Activated CD8-positive, alpha-beta memory T cell treated with anti-CD3 and anti-CD28 coated beads for 36 hours (primary cell): ENCODE results near the gene EEF2K. TPM values are rescaled to one million over a fixed set of nuclear protein-coding genes. Genes with fewer than 3 reads are reported as not detected.

Source experiments
- CTCF ChIA-PET: fragments of 350-600 bp; sonication (Branson Sonifier 250); formaldehyde crosslinking; loops from one replicate; lab custom pipeline; 2021; ENCODE audit warnings: antibody characterized with exemption; lab: Charles Lee
- POLR2A ChIA-PET: fragments of 350-600 bp; sonication (Branson Sonifier 250); formaldehyde crosslinking; loops from one replicate; lab custom pipeline; 2021; ENCODE audit warnings: antibody characterized with exemption; lab: Charles Lee
- total RNA-seq, 2 experiments: library from RNA; stranded (reverse); gene quantifications; one replicate each; pipeline ENCODE4 v1.2.3, GENCODE V29; 2021

The EEF2K gene
- total RNA-seq, 2 experiments from 2014 or later = 29.7 to 31.0 TPM

DNA sequence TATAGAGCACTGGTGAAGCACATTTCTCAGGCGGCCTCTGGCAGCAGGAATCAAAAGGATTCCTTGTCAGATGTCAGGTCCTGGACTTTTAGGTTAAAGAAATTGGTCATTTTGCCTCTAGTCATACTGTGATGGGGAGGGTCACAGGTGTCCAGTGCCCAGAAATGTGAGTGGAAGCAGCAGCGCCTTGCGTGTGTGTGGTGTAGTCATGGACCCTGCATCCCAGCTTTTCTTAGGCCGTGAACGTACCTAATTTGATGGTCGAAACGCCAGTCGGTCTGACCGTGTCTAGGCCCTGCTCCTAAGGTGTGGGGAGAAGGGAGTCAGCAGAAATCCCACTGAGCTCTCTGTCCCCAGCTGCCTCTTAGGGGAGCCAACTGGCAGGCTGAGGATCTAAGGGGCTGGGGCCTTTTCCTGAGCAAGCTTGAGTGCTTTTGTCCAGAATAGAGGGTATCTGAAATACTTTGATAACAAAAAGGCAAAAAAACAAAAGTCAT lies 123.2 kb downstream of the EEF2K start:
- POLR2A ChIA-PET = interaction anchor here (0.5 to 0.7 kb wide), 2 partner anchors 50 to 310 kb away, joined by 3 read pairs; no protein-coding TSS in a partner anchor

DNA sequence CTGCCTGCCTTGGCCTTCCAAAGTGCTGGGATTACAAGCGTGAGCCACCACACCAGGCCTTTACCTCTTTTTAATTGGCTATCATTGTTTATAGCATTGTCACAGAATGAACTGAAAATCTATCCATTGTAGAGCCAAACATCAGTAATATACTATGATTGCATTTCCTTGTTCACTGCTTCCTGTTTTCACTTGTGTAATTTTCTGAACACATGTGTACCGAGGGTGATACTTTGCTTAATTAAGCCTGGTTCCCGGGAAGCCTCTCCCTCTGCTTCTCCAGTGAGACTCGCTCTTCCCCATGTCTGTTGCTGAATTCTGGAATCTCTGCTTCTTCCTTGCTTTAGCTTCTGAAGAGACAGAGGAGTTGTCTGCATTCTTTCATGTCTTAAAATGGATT lies 124.2 kb downstream of the EEF2K start:
- ChIA-PET POLR2A (interaction anchor here (0.7 kb wide), 1 partner anchor 10 kb away, joined by 11 read pairs; no protein-coding TSS in a partner anchor), CTCF (interaction anchor here (1.8 kb wide), 1 partner anchor 9 kb away, joined by 10 read pairs; no protein-coding TSS in a partner anchor)

More for the DNA sequence above, 123.2 kb downstream of the EEF2K start:
- CTCF ChIA-PET = interaction anchor here (1.8 kb wide), 1 partner anchor 8 kb away, joined by 10 read pairs; no protein-coding TSS in a partner anchor

DNA sequence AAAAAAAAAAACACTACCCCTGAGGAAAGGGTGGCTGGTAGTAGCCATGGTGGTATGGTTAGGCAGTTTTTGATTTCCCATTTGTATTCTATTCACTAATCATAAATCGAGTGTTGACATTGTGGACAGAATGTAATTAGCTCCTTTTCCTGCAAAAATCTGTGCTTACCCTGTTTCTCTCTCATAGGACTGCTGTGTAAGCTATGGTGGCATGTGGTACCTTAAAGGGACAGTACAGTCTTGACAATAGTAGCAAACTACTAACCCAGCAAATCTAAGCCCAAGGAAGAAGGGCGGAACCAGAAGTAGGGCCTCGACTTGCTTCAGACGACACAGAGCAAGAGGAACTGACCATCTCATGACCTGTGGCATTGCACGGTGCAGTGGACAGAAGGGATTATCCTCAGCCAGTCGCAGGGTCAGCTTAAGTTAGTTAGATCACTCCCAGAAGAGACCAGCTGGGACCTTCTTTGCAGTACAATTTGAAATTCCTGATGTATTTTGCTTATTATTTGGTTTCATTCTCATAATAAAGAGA lies 127.4 kb downstream of the EEF2K start:
- ChIA-PET POLR2A (interaction anchor here (1.1 kb wide), 1 partner anchor 9 kb away, joined by 4 read pairs; no protein-coding TSS in a partner anchor), CTCF (interaction anchor here (1.1 to 1.3 kb wide), 2 partner anchors 10 to 13 kb away, joined by 4 to 5 read pairs; no protein-coding TSS in a partner anchor)

DNA sequence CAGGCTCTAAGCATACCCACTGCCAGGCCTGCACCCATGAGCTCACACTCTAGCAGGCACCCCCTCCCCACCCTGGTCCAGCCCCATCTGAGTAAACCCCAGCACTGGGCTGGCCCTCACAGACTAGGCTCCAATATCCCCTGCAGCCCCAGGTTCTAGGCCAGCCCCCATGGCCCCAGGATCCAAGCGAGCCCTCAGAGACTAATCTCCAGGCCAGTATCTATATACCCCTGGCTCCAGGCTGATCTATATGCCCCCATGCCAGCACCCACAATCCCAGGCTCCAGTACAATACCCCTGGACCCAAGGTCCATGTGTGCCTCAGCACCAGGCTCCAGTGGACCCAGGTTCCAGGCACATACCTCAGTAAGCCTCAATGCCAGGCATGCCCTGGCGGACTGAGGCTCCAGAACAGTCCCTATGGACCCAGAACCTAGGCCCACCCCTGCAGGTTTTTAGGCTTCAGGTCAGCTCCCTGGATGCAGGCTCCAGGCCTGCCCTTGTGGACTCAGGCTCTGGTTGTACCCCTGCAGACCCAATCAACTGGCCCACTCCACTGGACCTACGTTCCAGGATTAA lies 129.7 kb downstream of the EEF2K start:
- CTCF ChIA-PET = interaction anchor here (0.7 kb wide), 1 partner anchor 19 kb away, joined by 3 read pairs; no protein-coding TSS in a partner anchor

DNA sequence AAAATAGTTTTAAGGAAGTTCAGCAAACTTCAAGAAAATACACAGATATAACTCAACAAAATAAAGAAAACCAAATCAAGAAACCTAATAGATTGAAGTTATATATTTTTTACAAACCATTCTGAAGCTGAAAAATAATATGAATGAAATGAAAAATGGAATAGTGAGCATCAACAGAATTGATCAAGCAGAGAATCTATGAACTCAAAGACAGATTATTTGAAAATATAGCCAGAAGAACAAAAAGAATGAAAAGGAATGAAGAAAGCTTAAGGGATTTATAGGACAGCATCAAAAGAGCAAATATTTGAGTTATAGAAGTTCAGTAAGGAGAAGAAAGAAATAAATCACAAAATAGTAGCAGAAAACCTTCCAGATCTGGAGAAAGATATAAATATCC lies 130.5 kb downstream of the EEF2K start:
- ChIA-PET POLR2A (no interaction called here), CTCF (no interaction called here)

More for the DNA sequence above, 129.7 kb downstream of the EEF2K start:
- POLR2A ChIA-PET = no interaction called here

DNA sequence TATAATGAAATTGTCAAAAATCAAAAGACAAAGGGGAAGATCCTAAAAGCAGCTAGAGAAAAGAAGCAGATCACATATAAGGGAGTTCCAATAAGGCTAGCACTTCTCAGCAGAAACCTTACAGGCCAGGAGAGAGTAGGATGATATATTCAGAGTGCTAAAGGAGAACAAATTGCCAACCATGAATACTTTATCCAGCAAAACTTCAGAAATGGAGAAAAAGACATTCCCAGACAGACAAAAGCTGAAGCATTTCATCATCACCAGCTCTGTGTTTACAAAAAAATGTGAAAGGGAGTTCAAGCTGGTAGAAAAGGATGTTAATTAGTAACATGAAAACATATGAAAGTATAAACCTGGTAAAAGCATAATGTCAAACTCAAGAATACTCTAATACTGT lies 131.0 kb downstream of the EEF2K start:
- ChIA-PET CTCF (interaction anchor here (1.2 kb wide), 2 partner anchors 16 to 25 kb away, joined by 3 read pairs; no protein-coding TSS in a partner anchor), POLR2A (no interaction called here)

DNA sequence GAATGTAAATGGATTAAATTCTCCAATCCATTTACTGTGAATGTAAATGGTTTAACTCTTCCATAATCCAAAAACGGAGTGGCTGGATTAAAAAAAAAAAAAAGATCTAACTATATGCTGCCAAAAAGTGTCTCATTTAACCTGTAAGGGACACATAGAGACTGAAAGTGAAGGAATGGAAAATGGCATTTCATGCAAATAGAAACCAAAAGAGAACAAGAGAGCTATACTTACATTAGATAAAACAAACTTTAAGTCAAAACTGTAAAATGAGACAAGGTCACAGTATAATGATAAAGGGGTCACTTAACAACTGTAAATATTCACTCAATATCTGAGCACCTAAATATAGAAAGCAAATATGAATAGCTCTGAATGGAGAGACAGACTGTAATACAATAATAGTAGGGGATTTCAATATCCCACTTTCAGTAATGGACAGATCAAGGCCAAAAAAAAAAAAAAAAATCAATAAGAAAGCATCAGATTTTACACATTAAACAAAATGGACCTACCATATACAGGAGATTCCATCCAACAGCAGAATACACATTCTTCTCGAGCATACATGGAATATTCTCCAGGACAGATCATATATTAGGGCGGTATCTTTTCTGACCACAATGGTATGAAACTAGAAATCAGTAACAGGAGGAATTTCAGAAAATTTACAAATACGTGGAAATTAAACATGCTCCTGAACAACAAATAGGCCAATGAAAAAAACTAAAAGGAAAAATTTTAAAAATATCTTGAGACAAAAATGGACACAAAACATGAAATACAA lies 132.0 kb downstream of the EEF2K start:
- ChIA-PET CTCF (interaction anchor here (1.2 kb wide), 2 partner anchors 17 to 24 kb away, joined by 3 read pairs; no protein-coding TSS in a partner anchor), POLR2A (no interaction called here)

Other genes starting within 250 kb of the EEF2K start
- not detected for gene PDZD9, start 205.2 kb upstream of the EEF2K start, total RNA-seq
- 1 to 10 TPM; 8.7 to 9.3 TPM for gene MOSMO, start 198.2 kb upstream of the EEF2K start, total RNA-seq
- gene VWA3A, start 113.7 kb upstream of the EEF2K start, total RNA-seq = under 1 TPM in 1 of 2 experiments, not detected in 1; 0.08 TPM
- gene SDR42E2, start 43.8 kb upstream of the EEF2K start, total RNA-seq = not detected
- 100 to 1,000 TPM; 108 to 113 TPM for gene POLR3E, start 91.1 kb downstream of the EEF2K start, total RNA-seq
- gene CDR2, start 168.3 kb downstream of the EEF2K start, total RNA-seq = 10 to 100 TPM; 33.1 to 35.9 TPM